Mesothelial cell of epicardium (in vitro differentiated cells): ENCODE data around the gene ZBTB24. TPM values are rescaled to one million over a fixed set of nuclear protein-coding genes. Genes with fewer than 3 reads are reported as not detected.

Experiments
- DNase-seq, 2 experiments: peaks; one replicate each; pipeline ENCODE4 v3.0.0; 2021; ENCODE audit warnings: low spot score in 2 of 2; ENCODE audit not compliant: unreplicated experiment in 2 of 2
- H3K27ac Mint-ChIP-seq: 2 replicates; pipeline ENCODE4 v1.8.0; 2021; ENCODE audit warnings: mixed read lengths
- H3K27me3 Mint-ChIP-seq: 2 replicates; pipeline ENCODE4 v1.8.0; 2021; ENCODE audit warnings: low read depth, mixed read lengths
- H3K36me3 Mint-ChIP-seq: 2 replicates; pipeline ENCODE4 v1.8.0; 2021; ENCODE audit warnings: mixed read lengths
- H3K4me1 Mint-ChIP-seq: 2 replicates; pipeline ENCODE4 v1.8.0; 2021; ENCODE audit warnings: mixed read lengths
- H3K4me3 Mint-ChIP-seq: 2 replicates; pipeline ENCODE4 v1.8.0; 2021; ENCODE audit warnings: mild to moderate bottlenecking, moderate library complexity, mixed read lengths
- H3K9me3 Mint-ChIP-seq: 2 replicates; pipeline ENCODE4 v1.8.0; 2021; ENCODE audit warnings: mixed read lengths
- CTCF ChIP-seq: fragments of 200-600 bp; sonication (generic); IDR thresholded peaks from one replicate; pipeline ENCODE4 v1.5.0; 2021; ENCODE audit warnings: antibody characterized with exemption; ENCODE audit not compliant: unreplicated experiment
- total RNA-seq: library from RNA; stranded (reverse); gene quantifications from 3 replicates; pipeline ENCODE4 v1.2.1, GENCODE V29; 2021

The ZBTB24 gene
- total RNA-seq, 1 donor from 2014 or later: 9.1 TPM

- Mint-ChIP-seq H3K9me3 (peaks cover 4% of the 10 kb centered on the region), H3K4me1 (peaks cover 7% of the 10 kb centered on the region), H3K4me3 (no peak overlapping the region), H3K27ac (no peak overlapping the region), H3K27me3 (no peaks in the 10 kb centered on the region), H3K36me3 (no peaks in the 10 kb centered on the region)
- TF ChIP-seq CTCF: no peak
- no peak for DNase-seq
These were observed 30.6 kb upstream of the ZBTB24 start for GRCh38 chr6:109513571-109514071.

GRCh38 chr6:109512271-109512817 is 29.3 kb upstream of the ZBTB24 start:
- Mint-ChIP-seq H3K36me3 (no peaks in the 10 kb centered on the region), H3K9me3 (peaks cover 4% of the 10 kb centered on the region), H3K27me3 (no peaks in the 10 kb centered on the region), H3K4me3 (no peak overlapping the region), H3K27ac (no peak overlapping the region), H3K4me1 (peaks cover 7% of the 10 kb centered on the region)
- no peak for TF ChIP-seq CTCF
- DNase-seq: no peak

- H3K27ac Mint-ChIP-seq: no peak overlapping the region
- H3K27me3 Mint-ChIP-seq: no peaks in the 10 kb centered on the region
- H3K36me3 Mint-ChIP-seq: no peaks in the 10 kb centered on the region
- peaks cover 4% of the 10 kb centered on the region for H3K9me3 Mint-ChIP-seq
- DNase-seq: no peak
- peaks cover 8% of the 10 kb centered on the region for H3K4me1 Mint-ChIP-seq
- no peak overlapping the region for H3K4me3 Mint-ChIP-seq
- TF ChIP-seq CTCF: no peak
These were observed 28.8 kb upstream of the ZBTB24 start for GRCh38 chr6:109511832-109512231.

GRCh38 chr6:109510358-109510757 is 27.3 kb upstream of the ZBTB24 start:
- Mint-ChIP-seq H3K4me1 (peaks cover 6% of the 10 kb centered on the region), H3K4me3 (no peak overlapping the region), H3K36me3 (no peaks in the 10 kb centered on the region), H3K27ac (no peak overlapping the region), H3K9me3 (peaks cover 4% of the 10 kb centered on the region), H3K27me3 (no peaks in the 10 kb centered on the region)
- DNase-seq: no peak
- TF ChIP-seq CTCF: no peak

- Mint-ChIP-seq H3K27ac (no peak overlapping the region), H3K27me3 (no peaks in the 10 kb centered on the region), H3K36me3 (no peaks in the 10 kb centered on the region), H3K4me1 (peaks cover 11% of the 10 kb centered on the region), H3K4me3 (no peak overlapping the region), H3K9me3 (peaks cover 4% of the 10 kb centered on the region)
- TF ChIP-seq CTCF: no peak
- DNase-seq: no peak
These were observed 25.3 kb upstream of the ZBTB24 start for GRCh38 chr6:109508166-109508860.
